Osteocyte (in vitro differentiated cells): ENCODE measurements around the gene ELAPOR2. TPM values are rescaled to one million over a fixed set of nuclear protein-coding genes. Genes with fewer than 3 reads are reported as not detected.

Experiments used
- DNase-seq: peaks from one replicate; pipeline ENCODE4 v3.0.0; 2021; ENCODE audit warnings: mixed read lengths; ENCODE audit not compliant: unreplicated experiment; ENCODE audit errors: extremely low spot score
- H3K27ac Mint-ChIP-seq: one replicate; pipeline ENCODE4 v1.8.0; 2021; ENCODE audit warnings: mild to moderate bottlenecking, mixed read lengths; ENCODE audit not compliant: unreplicated experiment
- H3K27me3 Mint-ChIP-seq: one replicate; pipeline ENCODE4 v1.8.0; 2021; ENCODE audit warnings: mixed read lengths; ENCODE audit not compliant: unreplicated experiment
- H3K36me3 Mint-ChIP-seq: one replicate; pipeline ENCODE4 v1.8.0; 2021; ENCODE audit warnings: mixed read lengths; ENCODE audit not compliant: unreplicated experiment
- H3K4me1 Mint-ChIP-seq: one replicate; pipeline ENCODE4 v1.8.0; 2021; ENCODE audit warnings: mixed read lengths; ENCODE audit not compliant: unreplicated experiment
- H3K4me3 Mint-ChIP-seq: one replicate; pipeline ENCODE4 v1.8.0; 2021; ENCODE audit warnings: mild to moderate bottlenecking, moderate library complexity, mixed read lengths; ENCODE audit not compliant: unreplicated experiment
- H3K9me3 Mint-ChIP-seq: one replicate; pipeline ENCODE4 v1.8.0; 2021; ENCODE audit warnings: mixed read lengths; ENCODE audit not compliant: unreplicated experiment
- CTCF ChIP-seq: fragments of 200-600 bp; sonication (generic); IDR thresholded peaks from 2 replicates; pipeline ENCODE4 v1.5.0; 2021; ENCODE audit warnings: antibody characterized with exemption, mild to moderate bottlenecking, moderate library complexity
- total RNA-seq: library from RNA; stranded (reverse); gene quantifications from 2 replicates; pipeline ENCODE4 v1.2.1, GENCODE V29; 2021

ELAPOR2 gene
- total RNA-seq, 1 donor from 2014 or later, result 25.7 TPM

GRCh38 chr7:87083865-87084519, 24.5 kb upstream of the ELAPOR2 start:
- no peaks in the 10 kb centered on the region for H3K9me3 Mint-ChIP-seq

GRCh38 chr7:87082675-87083074, 23.2 kb upstream of the ELAPOR2 start:
- no peak for TF ChIP-seq CTCF
- no peak overlapping the region for H3K4me3 Mint-ChIP-seq
- H3K27ac Mint-ChIP-seq, result no peak overlapping the region
- H3K9me3 Mint-ChIP-seq, result no peaks in the 10 kb centered on the region
- no peaks in the 10 kb centered on the region for H3K36me3 Mint-ChIP-seq
- no peak for DNase-seq
- peaks cover 37% of the 10 kb centered on the region for H3K27me3 Mint-ChIP-seq
- H3K4me1 Mint-ChIP-seq, result no peaks in the 10 kb centered on the region

More at GRCh38 chr7:87083865-87084519, 24.5 kb upstream of the ELAPOR2 start:
- Mint-ChIP-seq H3K27me3 (peaks cover 36% of the 10 kb centered on the region), H3K4me1 (no peaks in the 10 kb centered on the region), H3K27ac (no peak overlapping the region), H3K36me3 (no peaks in the 10 kb centered on the region), H3K4me3 (no peak overlapping the region)
- TF ChIP-seq CTCF, result no peak
- no peak for DNase-seq

GRCh38 chr7:87075671-87076404, 16.4 kb upstream of the ELAPOR2 start:
- H3K4me3 Mint-ChIP-seq, result no peak overlapping the region
- no peak for TF ChIP-seq CTCF

GRCh38 chr7:87067788-87068187, 8.3 kb upstream of the ELAPOR2 start:
- Mint-ChIP-seq H3K4me3 (no peak overlapping the region), H3K9me3 (no peaks in the 10 kb centered on the region), H3K4me1 (no peaks in the 10 kb centered on the region), H3K27ac (no peak overlapping the region), H3K36me3 (no peaks in the 10 kb centered on the region), H3K27me3 (peaks cover 56% of the 10 kb centered on the region)
- TF ChIP-seq CTCF, result no peak
- no peak for DNase-seq

More at GRCh38 chr7:87075671-87076404, 16.4 kb upstream of the ELAPOR2 start:
- DNase-seq, result no peak
- Mint-ChIP-seq H3K27me3 (peaks cover 57% of the 10 kb centered on the region), H3K36me3 (no peaks in the 10 kb centered on the region), H3K9me3 (no peaks in the 10 kb centered on the region), H3K4me1 (no peaks in the 10 kb centered on the region), H3K27ac (no peak overlapping the region)

- Mint-ChIP-seq H3K27ac (no peak overlapping the region), H3K4me1 (peaks cover 5% of the 10 kb centered on the region), H3K27me3 (peaks cover 21% of the 10 kb centered on the region), H3K9me3 (no peaks in the 10 kb centered on the region), H3K4me3 (peak overlapping the region; percentile 69), H3K36me3 (no peaks in the 10 kb centered on the region)
- TF ChIP-seq CTCF, result no peak
- DNase-seq, result no peak
Measured at GRCh38 chr7:87060288-87060537, 759 bp upstream of the ELAPOR2 start.
